ENCODE results near the gene NAB1.

Gene NAB1

GRCh38 chr2:190723397-190724090, 74.7 kb downstream of the NAB1 start:
- no peaks in the 10 kb centered on the region for H3K4me1 Mint-ChIP-seq
- H3K27ac Mint-ChIP-seq, result no peak overlapping the region
- H3K9me3 Mint-ChIP-seq, result no peaks in the 10 kb centered on the region
- peaks cover 3% of the 10 kb centered on the region for H3K27me3 Mint-ChIP-seq (ENCODE audit: low read depth)
- no peaks in the 10 kb centered on the region for H3K36me3 Mint-ChIP-seq (ENCODE audit: low read depth)
- H3K4me3 Mint-ChIP-seq, result no peak overlapping the region
- TF ChIP-seq CTCF (IDR thresholded peaks at IDR 0.05; ENCODE audit: unreplicated experiment in 3 of 3), result no peak

GRCh38 chr2:190726255-190726654, 77.4 kb downstream of the NAB1 start:
- Mint-ChIP-seq H3K9me3 (no peaks in the 10 kb centered on the region), H3K4me3 (no peak overlapping the region), H3K27me3 (ENCODE audit: low read depth) (no peaks in the 10 kb centered on the region)

GRCh38 chr2:190736355-190736754, 87.5 kb downstream of the NAB1 start:
- Mint-ChIP-seq H3K4me1 (no peaks in the 10 kb centered on the region), H3K36me3 (ENCODE audit: low read depth) (no peaks in the 10 kb centered on the region), H3K9me3 (peaks cover 4% of the 10 kb centered on the region), H3K27ac (no peak overlapping the region), H3K4me3 (no peak overlapping the region), H3K27me3 (ENCODE audit: low read depth) (peaks cover 3% of the 10 kb centered on the region)
- no peak for TF ChIP-seq CTCF (IDR thresholded peaks at IDR 0.05; ENCODE audit: unreplicated experiment in 3 of 3)

More at GRCh38 chr2:190726255-190726654, 77.4 kb downstream of the NAB1 start:
- H3K27ac Mint-ChIP-seq, result no peak overlapping the region
- no peaks in the 10 kb centered on the region for H3K36me3 Mint-ChIP-seq (ENCODE audit: low read depth)
- no peaks in the 10 kb centered on the region for H3K4me1 Mint-ChIP-seq
- TF ChIP-seq CTCF (IDR thresholded peaks at IDR 0.05; ENCODE audit: unreplicated experiment in 3 of 3), result no peak

- Mint-ChIP-seq H3K27ac (no peak overlapping the region), H3K4me3 (no peak overlapping the region), H3K27me3 (ENCODE audit: low read depth) (peaks cover 3% of the 10 kb centered on the region), H3K4me1 (no peaks in the 10 kb centered on the region), H3K9me3 (peaks cover 19% of the 10 kb centered on the region), H3K36me3 (ENCODE audit: low read depth) (no peaks in the 10 kb centered on the region)
- no peak for TF ChIP-seq CTCF (IDR thresholded peaks at IDR 0.05; ENCODE audit: unreplicated experiment in 3 of 3)
Measured at GRCh38 chr2:190740449-190740848, 91.6 kb downstream of the NAB1 start.
